NCI-H2196 treated with DMSO at 0.1 percent for 48 hours (cell line): ENCODE results near the gene TCP11L1.
A peak's percentile ranks its signal among the peaks of the same experiment; 100 is the strongest.

Source experiments
- DNase-seq: peaks from one replicate; lab custom pipeline; 2025; ENCODE audit not compliant: unreplicated experiment; lab: John Stamatoyannopoulos, UW

TCP11L1 gene, protein sequence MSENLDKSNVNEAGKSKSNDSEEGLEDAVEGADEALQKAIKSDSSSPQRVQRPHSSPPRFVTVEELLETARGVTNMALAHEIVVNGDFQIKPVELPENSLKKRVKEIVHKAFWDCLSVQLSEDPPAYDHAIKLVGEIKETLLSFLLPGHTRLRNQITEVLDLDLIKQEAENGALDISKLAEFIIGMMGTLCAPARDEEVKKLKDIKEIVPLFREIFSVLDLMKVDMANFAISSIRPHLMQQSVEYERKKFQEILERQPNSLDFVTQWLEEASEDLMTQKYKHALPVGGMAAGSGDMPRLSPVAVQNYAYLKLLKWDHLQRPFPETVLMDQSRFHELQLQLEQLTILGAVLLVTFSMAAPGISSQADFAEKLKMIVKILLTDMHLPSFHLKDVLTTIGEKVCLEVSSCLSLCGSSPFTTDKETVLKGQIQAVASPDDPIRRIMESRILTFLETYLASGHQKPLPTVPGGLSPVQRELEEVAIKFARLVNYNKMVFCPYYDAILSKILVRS

DNA sequence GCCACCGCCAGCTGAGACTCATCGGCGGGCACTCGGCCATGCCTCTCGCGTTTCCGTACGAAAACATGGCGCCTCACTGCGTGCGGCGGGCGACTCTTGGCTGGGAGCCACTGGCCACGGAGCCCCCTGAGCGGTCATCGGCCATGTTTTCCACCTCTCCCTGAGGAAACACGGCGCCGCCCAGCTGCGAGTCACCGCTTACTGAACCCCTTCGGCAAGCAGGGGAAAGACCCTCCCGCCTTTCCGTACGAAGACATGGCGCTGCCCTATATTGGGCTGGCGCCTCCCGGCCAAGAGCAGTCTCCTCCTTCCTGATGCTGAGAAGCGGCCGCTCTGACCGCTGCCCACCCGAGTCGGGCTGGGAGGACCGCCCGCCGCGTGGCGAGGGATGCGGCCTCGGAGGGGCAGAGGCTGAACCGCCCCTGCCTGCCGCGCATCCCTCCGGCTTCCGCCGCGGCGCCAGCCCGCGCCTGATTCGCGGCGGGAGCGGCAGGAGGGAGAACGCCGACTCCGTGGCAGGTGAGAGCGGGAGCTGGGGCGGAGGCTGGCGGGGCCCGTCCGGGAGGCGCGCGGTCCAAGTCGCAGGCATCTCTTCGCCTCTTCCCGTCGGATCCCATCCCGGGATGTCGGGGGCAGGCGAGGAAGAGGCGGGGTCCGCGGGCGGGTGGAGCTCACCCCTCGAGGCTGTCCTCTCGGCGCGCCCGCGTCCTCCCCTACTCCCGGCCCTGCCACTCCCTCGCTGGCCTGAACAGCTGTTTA lies at the start of gene TCP11L1:
Gene TCP11L1 (plus strand): TSS at position 299 of the 759 bp plus-strand sequence. CDS start 4,202 bp downstream, outside the sequence.
- peak; percentile 86 for DNase-seq

DNA sequence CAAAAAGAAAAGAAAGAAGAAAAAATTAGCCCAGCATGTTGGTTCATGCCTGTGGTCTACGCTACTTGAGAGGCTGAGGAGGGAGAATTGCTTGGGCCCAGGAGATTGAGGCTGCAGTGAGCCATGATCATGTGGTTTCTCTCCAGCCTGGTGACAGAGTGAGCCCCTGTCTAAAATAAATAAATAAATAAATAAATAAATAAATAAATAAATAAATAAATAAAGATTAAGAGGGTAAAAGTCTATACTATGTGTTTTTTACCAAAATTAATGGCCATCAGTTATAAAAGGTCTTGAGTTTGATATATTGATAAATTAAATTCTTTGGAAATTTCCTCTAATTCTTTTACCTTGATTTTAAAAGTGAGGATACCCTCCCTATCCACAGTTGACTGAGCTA lies 48.9 kb upstream of the TCP11L1 start:
- no peak for DNase-seq

DNA sequence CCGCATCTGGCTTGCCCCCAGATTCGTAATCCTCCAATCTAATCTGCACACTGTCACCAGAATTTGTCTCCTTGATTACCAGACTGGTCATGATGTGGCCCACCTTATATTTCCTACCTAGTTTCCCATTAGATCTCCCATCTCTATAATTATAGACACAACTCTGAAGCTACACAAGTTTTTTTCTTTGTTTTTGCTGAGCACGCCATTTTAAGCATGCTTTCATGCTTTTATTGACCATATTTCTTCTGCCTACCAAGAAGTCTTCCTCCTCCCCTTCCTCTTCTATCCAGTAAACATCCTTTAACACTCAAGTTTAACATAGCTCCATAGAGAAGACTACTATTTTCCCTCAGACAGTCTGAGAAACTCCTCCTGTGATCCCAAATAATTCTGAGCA lies 47.9 kb upstream of the TCP11L1 start:
- no peak for DNase-seq

DNA sequence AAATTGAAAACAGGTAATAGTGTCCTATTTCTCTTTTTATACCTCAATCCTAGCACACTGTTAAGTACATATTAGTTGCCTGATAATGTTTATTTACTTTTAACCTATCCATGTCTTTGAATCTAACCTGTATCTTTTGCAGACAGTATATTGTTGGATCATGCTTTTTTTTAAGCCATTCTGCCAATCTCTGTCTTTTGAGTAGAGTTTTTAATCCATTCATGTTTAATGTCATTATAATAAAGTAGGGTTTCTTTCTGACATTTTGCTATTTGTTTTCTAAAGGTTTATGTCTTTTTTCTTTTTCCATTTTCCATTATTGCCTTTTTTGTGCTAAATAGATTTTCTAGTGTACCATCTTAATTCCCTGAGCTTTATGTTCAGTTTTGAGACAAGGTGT lies 47.5 kb upstream of the TCP11L1 start:
- no peak for DNase-seq

DNA sequence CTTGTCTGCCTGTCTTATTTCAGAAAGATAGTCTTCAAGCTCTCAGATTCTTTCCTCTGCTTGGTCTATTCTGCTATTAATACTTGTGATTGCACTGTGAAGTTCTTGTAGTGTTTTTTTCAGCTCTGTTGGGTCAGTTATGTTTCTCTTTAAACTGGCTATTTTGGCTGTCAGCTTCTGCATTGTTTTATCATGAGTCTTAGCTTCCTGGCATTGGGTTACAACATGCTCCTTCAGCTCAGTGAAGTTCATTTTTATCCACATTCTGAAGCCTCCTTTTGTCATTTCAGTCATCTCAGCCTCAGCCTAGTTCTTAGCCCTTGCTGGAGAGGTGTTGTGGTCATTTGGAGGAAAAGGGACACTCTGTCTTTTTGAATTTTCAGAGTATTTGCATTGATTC lies 39.2 kb upstream of the TCP11L1 start:
- DNase-seq = no peak

DNA sequence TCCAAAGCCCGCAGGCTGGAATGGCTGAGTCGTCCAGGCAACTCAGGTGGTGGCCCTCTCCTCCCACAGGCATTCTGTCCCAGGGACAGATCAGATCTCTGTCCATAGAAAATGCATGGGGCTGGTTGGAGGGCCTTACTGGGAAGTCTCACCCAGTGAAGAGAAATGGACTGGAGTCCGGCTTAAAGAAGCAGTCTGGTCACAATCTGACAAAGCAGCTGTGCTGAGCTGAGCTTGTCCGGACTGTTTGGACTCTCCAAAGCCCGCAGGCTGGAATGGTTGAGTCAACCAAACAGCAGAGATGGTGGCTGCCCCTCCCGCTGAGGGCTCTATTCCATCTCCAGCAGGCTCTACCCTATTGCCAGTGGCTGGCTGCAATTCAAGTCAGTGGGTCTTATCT lies 38.1 kb upstream of the TCP11L1 start:
- no peak for DNase-seq

DNA sequence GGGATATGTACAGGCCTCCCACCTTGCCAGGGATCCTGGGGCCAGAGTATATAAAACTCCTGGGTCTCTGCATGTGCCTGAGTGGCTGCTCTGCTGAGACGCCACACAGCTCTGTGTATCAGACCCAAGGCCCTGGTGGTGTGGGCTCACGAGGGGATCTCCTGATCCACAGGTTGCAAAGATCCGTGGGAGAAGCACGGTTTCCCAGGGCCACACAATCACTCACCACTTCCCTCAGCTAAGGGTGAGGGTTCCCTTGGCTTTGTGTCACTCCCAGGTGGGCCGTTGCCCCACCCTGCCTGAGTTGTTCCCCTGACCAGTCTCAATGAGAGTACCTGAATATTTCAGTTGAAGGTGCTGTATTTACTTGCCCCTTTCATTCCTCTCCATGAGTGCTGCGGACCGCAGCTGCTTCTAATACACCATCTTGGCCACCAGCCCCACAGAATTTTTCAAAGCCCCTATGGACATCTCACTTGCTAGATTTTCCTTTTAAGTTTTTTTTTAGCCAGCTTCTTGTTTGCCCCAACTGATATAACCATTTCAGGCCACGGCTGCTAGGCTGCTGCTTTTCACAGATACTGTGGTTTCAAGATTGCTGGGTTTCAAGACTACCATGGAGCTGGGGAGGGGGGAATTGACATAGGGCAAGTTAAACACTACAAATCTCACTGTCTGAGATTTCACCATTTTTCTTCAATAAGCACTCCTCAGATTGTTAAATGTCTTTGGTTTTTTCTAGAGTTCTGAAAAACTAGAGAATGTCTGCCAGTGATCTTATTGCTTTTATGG lies 37.4 kb upstream of the TCP11L1 start:
- no peak for DNase-seq

DNA sequence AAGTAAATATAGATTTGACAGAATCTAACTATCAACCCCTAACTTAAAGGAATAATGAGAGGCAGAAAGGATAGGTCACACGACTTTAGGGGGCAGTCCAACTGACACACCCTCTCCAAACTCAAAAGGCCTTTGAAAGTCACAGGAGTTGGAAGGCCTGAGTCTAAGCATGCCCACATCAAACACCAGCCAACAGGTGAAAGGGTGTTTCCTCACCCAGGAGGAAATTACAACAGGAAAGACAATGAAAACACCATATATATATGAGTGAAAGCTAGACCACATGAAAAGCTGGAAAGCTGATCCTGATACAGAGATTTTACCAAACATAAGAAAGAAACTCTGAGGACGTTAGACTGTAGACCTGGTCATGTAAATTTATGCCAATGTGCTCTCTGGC lies 34.2 kb upstream of the TCP11L1 start:
- no peak for DNase-seq

DNA sequence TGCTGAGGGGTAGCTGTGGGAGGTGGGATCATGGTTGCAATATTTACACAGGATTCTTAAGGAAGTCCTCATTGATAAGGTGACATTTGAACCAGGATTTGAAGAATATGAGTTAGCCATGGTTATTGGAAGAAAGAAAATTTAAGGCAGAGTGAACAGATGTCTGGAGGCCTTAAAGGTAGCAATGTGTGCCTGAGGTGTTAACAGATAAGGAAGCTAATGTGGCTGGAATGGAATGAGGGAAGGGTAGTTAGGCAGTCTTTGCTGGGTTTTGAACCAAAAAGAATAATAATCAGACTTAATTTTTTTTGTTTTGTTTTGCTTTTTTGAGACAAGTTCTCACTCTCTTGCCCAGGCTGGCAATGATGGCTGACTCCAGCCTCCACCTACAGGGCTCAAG lies 33.4 kb upstream of the TCP11L1 start:
- no peak for DNase-seq

DNA sequence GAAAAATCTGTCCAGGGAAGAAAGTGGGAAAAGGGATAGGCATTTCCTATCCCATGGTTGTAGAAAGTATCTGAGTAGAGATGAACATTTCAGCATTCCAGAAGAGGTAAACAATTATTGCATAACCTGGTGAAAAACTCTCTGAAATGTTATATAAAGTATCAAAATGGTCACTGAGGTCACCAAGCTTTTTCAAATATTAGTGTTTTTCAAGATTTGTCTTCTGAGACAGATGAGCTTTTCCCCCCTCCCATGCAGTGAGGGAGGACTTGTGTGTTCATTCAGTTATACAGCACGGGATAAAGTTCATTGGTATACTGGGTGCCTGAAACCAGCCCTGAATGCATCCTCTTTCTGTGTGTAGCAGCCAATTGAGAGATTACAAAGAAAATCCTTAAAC lies 25.6 kb upstream of the TCP11L1 start:
- DNase-seq = no peak

DNA sequence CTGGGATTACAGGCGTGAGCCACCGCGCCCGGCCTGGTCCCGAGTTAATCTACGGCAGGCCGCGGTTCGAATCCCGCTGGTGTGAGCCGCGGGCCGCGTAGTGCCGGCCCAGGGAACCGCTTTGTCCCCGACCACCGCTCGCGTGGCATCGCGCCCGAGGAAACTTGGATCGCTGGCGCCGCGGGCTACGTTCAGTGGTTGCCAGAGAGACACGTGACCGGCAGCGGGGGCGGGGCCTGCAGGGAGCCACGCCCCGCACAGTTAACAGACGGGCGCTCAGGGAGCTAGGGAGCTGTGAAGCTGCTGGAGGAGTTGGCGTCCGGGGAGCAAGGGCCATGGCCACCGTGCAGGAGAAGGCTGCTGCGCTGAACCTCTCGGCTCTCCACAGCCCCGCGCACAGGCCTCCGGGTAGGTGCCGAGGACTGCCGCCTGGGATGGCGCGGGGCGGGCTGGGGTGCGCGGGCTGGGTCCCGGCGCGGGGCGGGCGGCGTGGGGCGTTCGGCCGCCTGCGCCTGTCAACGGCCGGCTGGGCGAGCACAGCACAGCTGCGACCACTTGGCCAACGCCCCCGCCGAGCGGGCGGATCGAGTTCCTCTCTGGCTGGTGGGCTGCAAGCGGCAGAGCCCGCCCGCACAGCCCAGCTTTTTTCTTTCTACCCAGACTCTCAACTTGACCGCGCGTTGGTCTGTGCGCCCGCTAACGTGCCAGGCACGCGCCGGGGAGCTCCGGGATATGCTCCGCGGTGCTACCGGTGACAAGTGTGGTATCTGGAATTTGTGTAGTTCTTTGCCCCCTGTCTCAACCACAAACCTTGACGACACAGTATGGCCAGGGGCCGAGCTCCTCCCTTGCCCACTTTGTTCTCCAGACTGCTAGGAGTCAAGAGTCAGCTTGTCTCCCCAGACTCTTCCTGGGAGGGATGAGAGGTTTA lies 23.5 kb upstream of the TCP11L1 start, which contains the start of gene DEPDC7:
Gene DEPDC7 (plus strand): TSS at position 258 of the 931 bp plus-strand sequence. CDS start 78 bp downstream, at position 336.
- peak; percentile 90 for DNase-seq

DNA sequence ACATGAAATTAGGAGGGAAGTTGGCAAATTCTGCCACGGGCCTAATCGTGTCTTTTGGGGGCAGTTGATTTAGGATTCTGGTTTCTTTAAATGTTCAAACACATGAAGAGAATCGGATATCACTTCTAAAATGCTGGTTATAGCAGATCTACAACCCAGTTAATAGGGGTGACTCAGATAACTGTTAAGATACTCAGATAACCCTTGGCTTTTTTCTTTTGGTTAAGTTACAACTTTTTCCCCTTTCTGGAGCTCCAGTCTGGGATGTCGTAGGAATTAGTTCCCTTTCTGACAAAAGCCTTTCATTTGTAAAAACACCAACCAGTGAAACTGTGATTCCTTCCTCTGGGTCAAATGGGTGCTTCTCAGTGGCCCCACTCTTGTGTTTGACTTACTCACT lies 22.7 kb upstream of the TCP11L1 start:
- no peak for DNase-seq

DNA sequence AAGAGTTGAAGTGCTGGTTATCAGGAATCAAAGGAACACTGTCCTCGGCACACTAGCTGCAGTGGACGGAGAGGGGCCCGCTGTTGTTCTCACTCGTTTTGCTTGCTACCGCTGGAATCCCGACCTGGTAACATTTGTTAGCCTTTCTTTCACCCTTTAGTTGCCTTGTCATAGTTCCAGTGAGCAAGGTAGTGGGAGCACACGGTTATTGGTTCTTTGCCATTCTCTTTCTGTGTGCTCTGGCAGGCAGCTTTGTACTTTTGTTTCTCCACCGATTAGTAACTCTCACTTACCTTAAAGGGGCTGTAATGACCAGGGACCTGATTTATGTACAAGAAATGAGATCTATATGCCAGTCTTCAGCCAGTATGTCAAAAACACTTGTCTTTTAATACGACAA lies 21.9 kb upstream of the TCP11L1 start:
- no peak for DNase-seq

DNA sequence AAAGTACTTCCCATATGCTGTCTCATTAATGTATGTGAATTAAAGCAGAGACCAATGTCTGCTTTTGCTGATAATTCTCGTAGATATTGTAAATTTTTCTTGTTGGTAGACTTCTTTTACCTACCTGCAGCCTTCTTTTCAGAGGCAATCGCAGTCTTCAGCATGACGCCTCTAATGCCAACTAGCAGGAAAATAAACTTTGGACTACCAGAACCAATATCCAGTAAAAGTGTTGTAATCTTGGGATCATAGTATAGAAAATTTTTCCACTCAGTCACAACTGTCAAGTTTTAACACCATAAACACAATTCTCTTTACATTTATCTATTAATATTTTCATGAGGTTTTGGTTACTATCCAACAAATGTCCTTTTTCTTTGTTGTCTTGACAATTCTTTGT lies 21.4 kb upstream of the TCP11L1 start:
- no peak for DNase-seq

DNA sequence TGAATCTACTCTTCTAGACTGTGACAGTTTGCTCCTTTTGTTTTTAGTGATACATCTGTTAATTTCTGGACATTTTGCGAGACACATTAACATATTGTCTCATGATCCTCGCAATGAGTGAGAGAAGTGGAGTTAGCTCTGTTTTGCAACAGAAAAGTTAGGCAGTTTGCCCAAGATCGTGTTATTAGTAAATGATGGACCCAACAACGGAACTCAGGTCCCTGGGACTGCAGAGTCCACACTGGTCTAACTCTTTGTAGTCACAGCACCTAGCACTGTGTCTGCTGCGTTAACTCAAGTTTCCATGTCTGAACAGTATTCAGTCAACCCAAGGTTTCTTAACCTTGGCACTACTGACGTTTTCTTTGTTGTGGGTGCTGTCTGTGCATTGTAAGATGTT lies 20.5 kb upstream of the TCP11L1 start:
- DNase-seq = no peak

DNA sequence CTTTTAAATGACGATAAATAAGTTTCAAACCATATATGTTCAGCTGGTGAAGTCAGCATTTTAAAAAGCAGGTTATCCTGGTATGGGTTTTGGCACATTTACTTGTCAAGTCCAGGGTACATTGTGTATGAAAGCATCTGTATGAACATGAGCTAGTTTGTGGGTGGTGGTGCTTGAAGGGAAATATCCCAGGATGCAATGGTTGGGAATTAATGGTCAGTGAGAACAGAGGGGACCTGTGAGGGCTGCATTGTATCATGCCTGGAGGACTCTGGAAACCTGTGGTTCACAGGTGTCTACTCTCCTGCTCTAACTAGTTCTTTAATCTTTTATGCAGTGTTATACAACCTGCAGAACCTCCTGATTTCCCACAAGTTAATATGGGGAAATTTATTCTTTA lies 17.9 kb upstream of the TCP11L1 start:
- no peak for DNase-seq

DNA sequence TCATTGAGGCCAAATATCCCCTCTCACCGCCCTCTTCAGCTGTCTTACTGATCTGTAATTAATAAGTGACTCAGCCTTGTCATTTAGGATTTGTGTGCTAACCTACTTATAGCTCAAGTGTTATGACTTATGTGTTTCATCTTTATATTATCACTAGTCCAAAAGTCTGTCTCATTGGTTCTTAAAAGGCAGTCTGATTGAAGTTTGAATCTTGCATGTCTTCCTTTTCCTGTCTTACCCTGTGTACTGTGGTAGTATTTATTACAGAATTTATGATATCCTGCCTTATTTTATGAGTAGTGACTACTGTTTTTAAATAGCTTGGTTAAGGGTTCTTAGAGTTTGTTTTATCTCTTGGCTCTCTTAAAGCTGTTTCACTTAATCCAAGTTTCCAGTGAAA lies 17.4 kb upstream of the TCP11L1 start:
- DNase-seq = no peak

DNA sequence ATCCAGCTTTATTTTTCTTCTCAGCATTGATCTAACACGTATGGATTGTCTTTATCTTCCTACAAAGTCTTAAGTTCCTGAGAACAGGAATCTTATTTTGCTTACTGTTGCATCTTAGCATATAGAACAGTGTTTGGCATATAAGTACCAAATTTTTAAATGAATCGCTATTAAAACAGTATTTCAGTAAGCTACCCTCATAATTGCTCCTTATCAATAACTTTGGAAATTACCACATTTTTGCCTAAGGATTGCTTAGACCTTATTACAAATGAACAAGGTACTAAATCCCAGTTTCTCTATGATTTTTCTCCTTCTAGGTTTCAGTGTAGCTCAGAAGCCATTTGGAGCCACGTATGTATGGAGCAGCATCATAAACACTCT lies 14.0 kb upstream of the TCP11L1 start:
- no peak for DNase-seq

DNA sequence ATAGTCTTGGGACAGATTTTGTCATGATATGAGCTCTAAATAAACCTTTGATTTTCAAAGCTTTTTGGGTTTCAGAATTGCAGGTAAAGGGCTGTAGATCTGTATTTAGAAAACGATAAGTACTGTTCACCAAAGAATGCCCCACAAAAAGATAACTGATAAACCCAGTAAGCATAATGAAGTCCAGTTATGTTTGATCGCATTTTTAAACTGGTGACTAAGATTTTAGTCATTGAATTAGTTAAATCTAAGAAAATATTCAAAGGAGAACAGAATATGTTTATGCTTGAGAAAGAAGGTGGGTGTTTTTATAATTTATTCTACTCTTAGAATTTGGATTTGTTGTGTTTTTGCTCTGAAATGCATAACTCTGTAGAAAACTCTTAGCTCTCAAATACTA lies 12.1 kb upstream of the TCP11L1 start:
- DNase-seq = no peak

DNA sequence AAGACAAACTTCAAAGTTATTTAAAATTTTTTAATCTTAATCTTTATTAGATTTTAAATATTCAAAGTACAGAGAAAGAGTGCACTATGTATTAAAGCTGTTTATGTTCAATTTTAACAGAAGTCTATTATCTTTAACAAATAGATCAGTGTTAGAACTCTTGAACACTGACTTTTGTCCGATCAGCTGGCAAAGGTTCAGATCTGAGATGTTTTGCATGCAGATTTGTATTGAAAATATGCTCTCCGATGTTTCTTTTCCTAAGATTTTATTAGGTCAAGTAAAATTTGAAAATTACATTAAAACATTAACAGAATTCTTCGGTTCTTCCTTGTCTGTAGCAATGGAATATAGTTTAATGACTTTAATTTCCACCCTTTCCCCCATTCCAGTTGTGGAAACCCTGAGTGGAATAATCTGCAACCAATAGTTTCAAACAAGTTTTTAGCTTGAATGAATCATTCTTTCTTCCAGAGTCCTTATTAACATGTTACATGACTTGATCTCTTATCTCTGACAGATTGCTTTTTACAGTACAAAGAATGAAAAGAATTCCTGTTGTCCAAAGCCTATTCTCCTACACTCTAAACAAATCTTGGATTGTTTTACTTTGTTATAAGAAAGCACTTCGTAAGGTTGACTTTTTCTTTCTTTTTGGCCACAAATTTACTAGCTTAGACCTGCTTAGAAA lies 11.4 kb upstream of the TCP11L1 start:
- DNase-seq = no peak
